Vagina (tissue), 2 donors: ENCODE measurements around the gene INPP4B.

ENCODE experiments used
- POLR2A ChIP-seq, 2 donors: fragments of 450-650 bp; IDR thresholded peaks; one replicate each; pipeline ENCODE4 v1.6.1; 2017; ENCODE audit warnings: antibody characterized with exemption in 2 of 2, mild to moderate bottlenecking in 2 of 2, moderate library complexity in 2 of 2
- POLR2AphosphoS5 ChIP-seq, 2 donors: sonication (generic); formaldehyde crosslinking; IDR thresholded peaks; one replicate each; pipeline ENCODE4 v1.9.0; 2017; ENCODE audit warnings: antibody characterized with exemption in 2 of 2, mild to moderate bottlenecking in 2 of 2, low read depth in 1 of 2; ENCODE audit not compliant: insufficient read depth in 1 of 2
- TF ChIP-seq, protein P1 (sequence below), 3 experiments: fragments of 450-650 bp in 2 of 3; fragments of 200-600 bp in 1 of 3; sonication (generic) in 1 of 3; IDR thresholded peaks; one replicate each; pipeline ENCODE4 v1.5.1; 2017 to 2019; ENCODE audit warnings: antibody characterized with exemption in 3 of 3, mild to moderate bottlenecking in 2 of 3, moderate library complexity in 2 of 3

DNA sequence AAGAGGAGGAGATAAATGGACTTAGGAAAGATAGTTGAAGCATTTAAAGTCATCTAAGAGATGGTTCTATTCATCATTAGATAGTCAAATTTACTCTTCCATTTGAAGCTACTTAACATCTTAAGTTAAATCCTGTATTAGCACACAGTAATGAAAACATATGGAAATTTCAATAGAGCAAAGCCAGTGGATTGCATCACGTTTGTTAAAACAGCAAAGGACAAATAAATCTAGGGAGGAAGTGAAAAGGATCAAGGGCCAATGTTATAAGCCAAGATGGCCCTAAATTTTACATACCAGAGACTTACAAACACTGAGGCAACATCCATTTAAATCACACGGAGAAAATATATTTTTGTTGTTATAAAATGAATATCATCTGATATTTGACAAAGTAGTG, 602.8 kb downstream of the INPP4B start:
- TF ChIP-seq POLR2AphosphoS5 (IDR thresholded peaks at IDR 0.05; ENCODE audit: insufficient read depth in 1 of 2, low read depth in 1 of 2) (no peak), POLR2A (IDR thresholded peaks at IDR 0.05) (no peak)
- TF ChIP-seq, protein P1, sequence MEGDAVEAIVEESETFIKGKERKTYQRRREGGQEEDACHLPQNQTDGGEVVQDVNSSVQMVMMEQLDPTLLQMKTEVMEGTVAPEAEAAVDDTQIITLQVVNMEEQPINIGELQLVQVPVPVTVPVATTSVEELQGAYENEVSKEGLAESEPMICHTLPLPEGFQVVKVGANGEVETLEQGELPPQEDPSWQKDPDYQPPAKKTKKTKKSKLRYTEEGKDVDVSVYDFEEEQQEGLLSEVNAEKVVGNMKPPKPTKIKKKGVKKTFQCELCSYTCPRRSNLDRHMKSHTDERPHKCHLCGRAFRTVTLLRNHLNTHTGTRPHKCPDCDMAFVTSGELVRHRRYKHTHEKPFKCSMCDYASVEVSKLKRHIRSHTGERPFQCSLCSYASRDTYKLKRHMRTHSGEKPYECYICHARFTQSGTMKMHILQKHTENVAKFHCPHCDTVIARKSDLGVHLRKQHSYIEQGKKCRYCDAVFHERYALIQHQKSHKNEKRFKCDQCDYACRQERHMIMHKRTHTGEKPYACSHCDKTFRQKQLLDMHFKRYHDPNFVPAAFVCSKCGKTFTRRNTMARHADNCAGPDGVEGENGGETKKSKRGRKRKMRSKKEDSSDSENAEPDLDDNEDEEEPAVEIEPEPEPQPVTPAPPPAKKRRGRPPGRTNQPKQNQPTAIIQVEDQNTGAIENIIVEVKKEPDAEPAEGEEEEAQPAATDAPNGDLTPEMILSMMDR (IDR thresholded peaks at IDR 0.05): no peak
